ENCODE data around the gene THAP4.
"Not testable (repeated sequence)": the region's sequence is repeated elsewhere in the genome, so short reads cannot be mapped to it uniquely, and the experiment has no call there.

GRCh38 chr2:241566021-241566420 lies 70.9 kb downstream of the THAP4 start:
- TF ChIP-seq, protein P1, sequence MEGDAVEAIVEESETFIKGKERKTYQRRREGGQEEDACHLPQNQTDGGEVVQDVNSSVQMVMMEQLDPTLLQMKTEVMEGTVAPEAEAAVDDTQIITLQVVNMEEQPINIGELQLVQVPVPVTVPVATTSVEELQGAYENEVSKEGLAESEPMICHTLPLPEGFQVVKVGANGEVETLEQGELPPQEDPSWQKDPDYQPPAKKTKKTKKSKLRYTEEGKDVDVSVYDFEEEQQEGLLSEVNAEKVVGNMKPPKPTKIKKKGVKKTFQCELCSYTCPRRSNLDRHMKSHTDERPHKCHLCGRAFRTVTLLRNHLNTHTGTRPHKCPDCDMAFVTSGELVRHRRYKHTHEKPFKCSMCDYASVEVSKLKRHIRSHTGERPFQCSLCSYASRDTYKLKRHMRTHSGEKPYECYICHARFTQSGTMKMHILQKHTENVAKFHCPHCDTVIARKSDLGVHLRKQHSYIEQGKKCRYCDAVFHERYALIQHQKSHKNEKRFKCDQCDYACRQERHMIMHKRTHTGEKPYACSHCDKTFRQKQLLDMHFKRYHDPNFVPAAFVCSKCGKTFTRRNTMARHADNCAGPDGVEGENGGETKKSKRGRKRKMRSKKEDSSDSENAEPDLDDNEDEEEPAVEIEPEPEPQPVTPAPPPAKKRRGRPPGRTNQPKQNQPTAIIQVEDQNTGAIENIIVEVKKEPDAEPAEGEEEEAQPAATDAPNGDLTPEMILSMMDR (IDR thresholded peaks at IDR 0.05), result not testable (repeated sequence)
- TF ChIP-seq EP300 (IDR thresholded peaks at IDR 0.05), result not testable (repeated sequence)

Data from tibial nerve (tissue), 4 donors.